ENCODE measurements around the gene LAMC1. TPM values are rescaled to one million over a fixed set of nuclear protein-coding genes. Genes with fewer than 3 reads are reported as not detected.

LAMC1 gene
- total RNA-seq, 1 experiment from 2014 or later: 113 TPM

DNA sequence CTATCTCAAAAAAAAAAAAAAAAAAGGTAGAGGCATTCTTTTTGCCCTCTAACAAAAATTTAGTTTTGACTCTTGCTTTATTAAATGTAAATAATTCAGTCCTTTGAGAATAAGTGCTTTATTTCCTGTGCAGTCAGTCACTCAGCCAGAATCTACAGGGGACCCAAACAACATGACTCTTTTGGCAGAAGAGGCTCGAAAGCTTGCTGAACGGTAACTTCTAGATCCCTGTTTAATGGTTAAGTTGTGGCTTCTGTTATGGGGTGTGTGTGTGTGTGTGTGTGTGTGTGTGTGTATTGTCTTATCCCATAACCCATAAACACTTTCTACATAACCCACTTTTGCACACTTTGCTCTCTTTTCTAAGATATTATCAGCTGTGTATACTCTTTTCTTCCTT, 107.9 kb downstream of the LAMC1 start:
- no peaks in the 10 kb centered on the region for H3K27me3 ChIP-seq (ENCODE audit: control insufficient read depth, insufficient read depth, low read length)
- in situ Hi-C loops (cut with HindIII; ENCODE audit: low pct_unique_long_range_greater_than_20kb, low sequenced_read_pairs) (no loop called here), intact Hi-C loops (cut with micrococcal nuclease; ENCODE audit: unreplicated experiment) (no loop called here)
- no peak for TF ChIP-seq TCF7L2 (IDR thresholded peaks at IDR 0.05; ENCODE audit: low read depth, low read length)
- TF ChIP-seq SIN3A (IDR thresholded peaks at IDR 0.05; ENCODE audit: borderline replicate concordance, insufficient read depth, low read depth, low read length): no peak
- TF ChIP-seq, protein P1, sequence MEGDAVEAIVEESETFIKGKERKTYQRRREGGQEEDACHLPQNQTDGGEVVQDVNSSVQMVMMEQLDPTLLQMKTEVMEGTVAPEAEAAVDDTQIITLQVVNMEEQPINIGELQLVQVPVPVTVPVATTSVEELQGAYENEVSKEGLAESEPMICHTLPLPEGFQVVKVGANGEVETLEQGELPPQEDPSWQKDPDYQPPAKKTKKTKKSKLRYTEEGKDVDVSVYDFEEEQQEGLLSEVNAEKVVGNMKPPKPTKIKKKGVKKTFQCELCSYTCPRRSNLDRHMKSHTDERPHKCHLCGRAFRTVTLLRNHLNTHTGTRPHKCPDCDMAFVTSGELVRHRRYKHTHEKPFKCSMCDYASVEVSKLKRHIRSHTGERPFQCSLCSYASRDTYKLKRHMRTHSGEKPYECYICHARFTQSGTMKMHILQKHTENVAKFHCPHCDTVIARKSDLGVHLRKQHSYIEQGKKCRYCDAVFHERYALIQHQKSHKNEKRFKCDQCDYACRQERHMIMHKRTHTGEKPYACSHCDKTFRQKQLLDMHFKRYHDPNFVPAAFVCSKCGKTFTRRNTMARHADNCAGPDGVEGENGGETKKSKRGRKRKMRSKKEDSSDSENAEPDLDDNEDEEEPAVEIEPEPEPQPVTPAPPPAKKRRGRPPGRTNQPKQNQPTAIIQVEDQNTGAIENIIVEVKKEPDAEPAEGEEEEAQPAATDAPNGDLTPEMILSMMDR (IDR thresholded peaks at IDR 0.05): no peak
- no peak for TF ChIP-seq POLR2AphosphoS5 (IDR thresholded peaks at IDR 0.05; ENCODE audit: low read depth, low read length)
- TF ChIP-seq, protein P2, sequence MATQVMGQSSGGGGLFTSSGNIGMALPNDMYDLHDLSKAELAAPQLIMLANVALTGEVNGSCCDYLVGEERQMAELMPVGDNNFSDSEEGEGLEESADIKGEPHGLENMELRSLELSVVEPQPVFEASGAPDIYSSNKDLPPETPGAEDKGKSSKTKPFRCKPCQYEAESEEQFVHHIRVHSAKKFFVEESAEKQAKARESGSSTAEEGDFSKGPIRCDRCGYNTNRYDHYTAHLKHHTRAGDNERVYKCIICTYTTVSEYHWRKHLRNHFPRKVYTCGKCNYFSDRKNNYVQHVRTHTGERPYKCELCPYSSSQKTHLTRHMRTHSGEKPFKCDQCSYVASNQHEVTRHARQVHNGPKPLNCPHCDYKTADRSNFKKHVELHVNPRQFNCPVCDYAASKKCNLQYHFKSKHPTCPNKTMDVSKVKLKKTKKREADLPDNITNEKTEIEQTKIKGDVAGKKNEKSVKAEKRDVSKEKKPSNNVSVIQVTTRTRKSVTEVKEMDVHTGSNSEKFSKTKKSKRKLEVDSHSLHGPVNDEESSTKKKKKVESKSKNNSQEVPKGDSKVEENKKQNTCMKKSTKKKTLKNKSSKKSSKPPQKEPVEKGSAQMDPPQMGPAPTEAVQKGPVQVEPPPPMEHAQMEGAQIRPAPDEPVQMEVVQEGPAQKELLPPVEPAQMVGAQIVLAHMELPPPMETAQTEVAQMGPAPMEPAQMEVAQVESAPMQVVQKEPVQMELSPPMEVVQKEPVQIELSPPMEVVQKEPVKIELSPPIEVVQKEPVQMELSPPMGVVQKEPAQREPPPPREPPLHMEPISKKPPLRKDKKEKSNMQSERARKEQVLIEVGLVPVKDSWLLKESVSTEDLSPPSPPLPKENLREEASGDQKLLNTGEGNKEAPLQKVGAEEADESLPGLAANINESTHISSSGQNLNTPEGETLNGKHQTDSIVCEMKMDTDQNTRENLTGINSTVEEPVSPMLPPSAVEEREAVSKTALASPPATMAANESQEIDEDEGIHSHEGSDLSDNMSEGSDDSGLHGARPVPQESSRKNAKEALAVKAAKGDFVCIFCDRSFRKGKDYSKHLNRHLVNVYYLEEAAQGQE (IDR thresholded peaks at IDR 0.05; ENCODE audit: insufficient read depth in 1 of 2, low read depth in 2 of 2, low read length in 1 of 2): no peak
- H3K27ac ChIP-seq (ENCODE audit: low read length): no peak overlapping the region
- H3K9me3 ChIP-seq (ENCODE audit: control insufficient read depth, insufficient read depth, low read depth, low read length): no peaks in the 10 kb centered on the region
- BruUV-seq (replicated peaks): no TSS peak
- no peak overlapping the region for H3K4me3 ChIP-seq (ENCODE audit: low read depth in 2 of 2, low read length in 2 of 2)
- ChIA-PET CTCF (no interaction called here), POLR2A (no interaction called here)
- peaks cover 22% of the 10 kb centered on the region for H3K36me3 ChIP-seq (ENCODE audit: control insufficient read depth, insufficient read depth, low read length)
- DNase-seq (ENCODE audit: low read depth, low spot score) (no peak), ATAC-seq (no peak)
- H3K4me1 ChIP-seq (ENCODE audit: control insufficient read depth, insufficient read depth, low read length): no peaks in the 10 kb centered on the region

DNA sequence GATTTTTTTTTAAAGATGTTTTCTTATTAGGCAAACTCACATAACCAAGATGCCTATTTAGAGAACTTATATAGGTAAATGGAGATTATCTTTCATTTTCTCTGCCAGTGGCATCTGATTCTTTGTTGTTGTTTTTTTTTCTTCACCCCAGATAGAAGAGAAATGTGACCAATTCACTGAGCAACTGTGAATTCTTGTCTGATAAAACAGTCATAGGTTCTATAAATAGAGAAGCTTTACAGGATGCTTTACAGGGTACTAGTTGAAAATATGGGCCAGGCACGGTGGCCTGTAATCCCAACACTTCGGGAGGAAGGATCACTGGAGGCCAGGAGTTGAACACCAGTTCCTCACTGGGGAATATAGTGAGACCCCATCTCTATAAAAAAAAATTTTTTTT, 112.1 kb downstream of the LAMC1 start:
- DNase-seq (ENCODE audit: low read depth, low spot score) (no peak), ATAC-seq (no peak)
- peaks cover 14% of the 10 kb centered on the region for H3K36me3 ChIP-seq (ENCODE audit: control insufficient read depth, insufficient read depth, low read length)
- no peak overlapping the region for H3K4me3 ChIP-seq (ENCODE audit: low read depth in 2 of 2, low read length in 2 of 2)
- no peak for TF ChIP-seq TCF7L2 (IDR thresholded peaks at IDR 0.05; ENCODE audit: low read depth, low read length)
- no peak for TF ChIP-seq POLR2AphosphoS5 (IDR thresholded peaks at IDR 0.05; ENCODE audit: low read depth, low read length)
- TF ChIP-seq, protein P2 (IDR thresholded peaks at IDR 0.05; ENCODE audit: insufficient read depth in 1 of 2, low read depth in 2 of 2, low read length in 1 of 2): no peak
- TF ChIP-seq, protein P1 (IDR thresholded peaks at IDR 0.05): no peak
- no peak for TF ChIP-seq SIN3A (IDR thresholded peaks at IDR 0.05; ENCODE audit: borderline replicate concordance, insufficient read depth, low read depth, low read length)
- ChIA-PET CTCF (no interaction called here), POLR2A (interaction anchor here (0.6 kb wide), 1 partner anchor 60 kb away, joined by 3 read pairs; no protein-coding TSS in a partner anchor)
- BruUV-seq (replicated peaks): no TSS peak
- intact Hi-C loops (cut with micrococcal nuclease; ENCODE audit: unreplicated experiment): no loop called here
- in situ Hi-C loops (cut with HindIII; ENCODE audit: low pct_unique_long_range_greater_than_20kb, low sequenced_read_pairs): no loop called here
- no peaks in the 10 kb centered on the region for H3K4me1 ChIP-seq (ENCODE audit: control insufficient read depth, insufficient read depth, low read length)
- H3K27ac ChIP-seq (ENCODE audit: low read length): no peak overlapping the region
- H3K9me3 ChIP-seq (ENCODE audit: control insufficient read depth, insufficient read depth, low read depth, low read length): no peaks in the 10 kb centered on the region
- H3K27me3 ChIP-seq (ENCODE audit: control insufficient read depth, insufficient read depth, low read length): no peaks in the 10 kb centered on the region

All from Panc1 (cell line).